RCC 7860 (cell line): ENCODE results near the gene SLCO4A1.

Experiments used
- DNase-seq: peaks from one replicate; pipeline ENCODE4 v3.0.0-alpha.2; 2015; ENCODE audit warnings: low spot score
- FAIRE-seq: peaks from 2 replicates; lab custom pipeline; 2012; peaks lifted over from hg19 to GRCh38; lab: Jason Lieb, UNC

SLCO4A1 gene, protein sequence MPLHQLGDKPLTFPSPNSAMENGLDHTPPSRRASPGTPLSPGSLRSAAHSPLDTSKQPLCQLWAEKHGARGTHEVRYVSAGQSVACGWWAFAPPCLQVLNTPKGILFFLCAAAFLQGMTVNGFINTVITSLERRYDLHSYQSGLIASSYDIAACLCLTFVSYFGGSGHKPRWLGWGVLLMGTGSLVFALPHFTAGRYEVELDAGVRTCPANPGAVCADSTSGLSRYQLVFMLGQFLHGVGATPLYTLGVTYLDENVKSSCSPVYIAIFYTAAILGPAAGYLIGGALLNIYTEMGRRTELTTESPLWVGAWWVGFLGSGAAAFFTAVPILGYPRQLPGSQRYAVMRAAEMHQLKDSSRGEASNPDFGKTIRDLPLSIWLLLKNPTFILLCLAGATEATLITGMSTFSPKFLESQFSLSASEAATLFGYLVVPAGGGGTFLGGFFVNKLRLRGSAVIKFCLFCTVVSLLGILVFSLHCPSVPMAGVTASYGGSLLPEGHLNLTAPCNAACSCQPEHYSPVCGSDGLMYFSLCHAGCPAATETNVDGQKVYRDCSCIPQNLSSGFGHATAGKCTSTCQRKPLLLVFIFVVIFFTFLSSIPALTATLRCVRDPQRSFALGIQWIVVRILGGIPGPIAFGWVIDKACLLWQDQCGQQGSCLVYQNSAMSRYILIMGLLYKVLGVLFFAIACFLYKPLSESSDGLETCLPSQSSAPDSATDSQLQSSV

DNA sequence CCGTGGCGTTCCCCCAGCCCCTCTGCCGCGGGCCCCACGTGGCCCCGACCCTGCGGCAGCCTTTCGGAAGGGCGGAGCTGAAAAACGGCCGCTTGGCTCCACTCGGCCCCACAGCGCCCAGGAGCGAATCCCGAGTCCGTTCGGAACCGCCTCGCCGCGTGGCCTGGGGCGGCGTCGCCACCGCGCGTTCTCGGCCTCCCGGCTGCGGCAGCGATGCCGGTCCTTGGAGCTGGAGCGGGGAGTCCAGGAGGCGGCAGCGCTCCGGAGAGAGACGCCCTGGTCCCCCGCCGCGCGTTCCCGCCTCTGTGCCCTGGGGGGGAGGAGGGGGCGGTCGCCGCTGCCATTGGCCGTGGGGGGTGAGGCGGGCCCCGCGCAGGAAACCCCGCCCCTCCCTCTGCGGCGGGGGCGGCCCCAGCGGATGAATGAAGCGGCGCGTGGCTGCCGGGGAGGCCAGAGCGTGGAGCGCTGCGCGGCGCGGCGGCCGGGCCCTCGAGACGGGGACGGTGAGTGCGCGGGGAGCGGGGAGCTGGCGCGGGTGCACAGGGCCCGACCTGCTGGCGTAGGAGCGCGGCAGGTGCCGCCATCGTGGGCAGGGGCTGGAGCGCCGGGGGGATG is at the start of gene SLCO4A1:
Gene SLCO4A1, plus strand, starts transcription at position 453 of the 615 bp plus-strand sequence. CDS start 13,952 bp downstream, outside the sequence.
- DNase-seq = peak; percentile 69
- FAIRE-seq = no peak

DNA sequence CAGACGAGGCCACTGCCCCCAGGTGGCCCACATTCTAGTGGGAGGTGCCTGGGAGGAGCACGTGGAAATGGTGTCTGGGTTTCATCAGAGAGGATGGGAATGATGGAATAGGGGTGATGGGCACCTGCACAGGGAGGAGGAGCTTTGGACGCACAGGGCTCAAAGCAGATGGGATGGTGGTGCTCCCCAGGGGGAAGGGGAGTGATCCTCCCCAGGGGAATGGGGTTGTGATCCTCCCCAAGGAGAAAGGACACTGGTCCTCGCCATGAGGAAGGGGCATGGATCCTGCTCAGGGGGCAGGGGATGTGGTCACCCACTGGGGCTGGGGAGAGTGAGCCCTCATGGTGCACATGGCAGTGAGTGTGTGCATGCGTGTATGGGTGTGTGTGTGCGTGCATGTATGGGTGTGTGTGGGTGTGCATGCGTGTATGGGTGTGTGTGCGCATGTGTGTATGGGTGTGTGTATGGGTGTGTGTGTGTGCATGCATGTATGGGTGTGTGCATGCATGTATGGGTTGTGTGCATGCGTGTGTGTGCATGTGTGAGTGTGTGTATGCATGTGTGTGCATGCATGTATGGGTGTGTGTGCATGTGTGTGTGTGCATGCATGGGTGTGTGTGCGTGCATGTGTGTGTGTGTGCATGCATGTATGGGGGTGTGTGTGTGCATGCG is 49.7 kb upstream of the SLCO4A1 start:
- DNase-seq = no peak
- no peak for FAIRE-seq

DNA sequence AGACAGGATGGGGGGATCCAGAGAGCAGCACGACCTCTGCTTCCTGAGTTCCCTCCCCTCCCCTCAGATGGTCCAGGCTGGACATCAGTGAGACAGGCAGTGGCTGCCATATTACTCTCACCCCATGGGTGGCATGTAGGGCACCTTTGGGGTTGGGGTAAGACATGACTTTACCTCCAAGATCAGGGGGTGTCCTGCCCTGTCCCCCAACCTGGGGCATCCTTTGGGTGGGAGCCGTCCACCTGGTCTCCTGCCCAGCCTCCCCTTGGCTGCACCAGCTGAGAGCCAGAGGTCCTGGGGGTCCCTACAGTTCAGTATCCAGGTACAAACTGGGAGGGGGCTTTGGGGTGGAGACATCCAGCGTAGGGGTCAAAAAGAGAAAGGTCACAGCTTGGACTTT is 48.7 kb upstream of the SLCO4A1 start:
- DNase-seq (no peak), FAIRE-seq (no peak)

DNA sequence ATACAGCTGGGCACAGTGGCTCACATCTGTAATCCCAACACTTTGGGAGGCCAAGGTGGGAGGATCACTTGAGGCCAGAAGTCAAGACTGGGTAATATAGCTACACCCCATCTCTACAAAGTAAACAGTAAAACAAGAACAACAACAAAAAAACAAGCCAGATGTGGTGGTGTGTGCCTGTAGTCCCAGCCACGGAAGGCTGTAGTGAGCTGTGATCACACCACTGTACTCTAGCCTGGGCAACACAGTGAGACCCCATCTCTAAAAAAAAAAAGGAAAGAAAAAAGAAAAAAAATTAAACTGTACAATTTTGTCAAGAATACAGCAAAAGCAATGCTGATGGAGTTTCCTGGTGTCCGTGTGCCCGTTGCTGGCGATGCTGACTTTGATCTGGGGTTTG is 47.2 kb upstream of the SLCO4A1 start:
- DNase-seq = no peak
- FAIRE-seq = no peak

DNA sequence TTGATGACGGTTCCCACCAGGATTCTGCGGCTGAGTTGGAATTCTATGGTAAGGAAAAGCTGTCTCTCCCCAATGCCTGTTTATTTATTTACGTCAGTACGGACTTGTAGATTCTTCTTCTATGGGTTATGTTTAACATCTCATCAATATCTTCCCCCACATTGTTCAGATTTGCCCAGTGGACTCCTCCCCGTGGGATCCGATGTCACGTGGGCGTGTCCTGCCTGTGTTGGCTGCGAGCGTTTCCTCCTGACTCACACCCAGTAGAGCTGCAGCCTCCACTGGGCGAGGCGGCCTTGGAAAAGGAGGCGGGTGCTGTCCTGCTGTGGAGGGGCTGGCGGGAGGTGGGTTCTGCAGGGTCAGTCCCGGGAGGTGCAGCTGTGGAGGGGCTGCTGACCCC is 46.8 kb upstream of the SLCO4A1 start:
- DNase-seq = no peak
- no peak for FAIRE-seq

DNA sequence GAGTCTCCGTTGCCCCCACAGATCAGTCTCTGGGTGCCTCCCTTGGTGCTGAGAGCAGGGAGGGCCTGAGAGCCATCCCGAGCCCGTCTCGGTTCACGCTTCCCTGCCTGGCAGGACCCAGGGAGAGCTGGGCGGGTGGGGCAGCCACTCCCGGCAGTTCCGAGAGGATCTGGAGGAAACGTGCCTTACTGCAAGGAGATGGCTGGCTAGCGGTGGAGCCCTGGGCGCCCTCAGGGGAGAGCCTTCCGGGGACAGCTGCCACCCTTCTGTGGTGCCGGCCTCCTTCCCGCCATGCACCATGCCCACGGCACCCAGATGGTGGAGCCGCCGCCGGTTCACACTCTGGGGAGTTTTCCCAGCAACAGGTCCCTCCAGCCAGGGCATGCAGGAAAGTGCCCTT is 45.8 kb upstream of the SLCO4A1 start:
- no peak for FAIRE-seq
- no peak for DNase-seq

DNA sequence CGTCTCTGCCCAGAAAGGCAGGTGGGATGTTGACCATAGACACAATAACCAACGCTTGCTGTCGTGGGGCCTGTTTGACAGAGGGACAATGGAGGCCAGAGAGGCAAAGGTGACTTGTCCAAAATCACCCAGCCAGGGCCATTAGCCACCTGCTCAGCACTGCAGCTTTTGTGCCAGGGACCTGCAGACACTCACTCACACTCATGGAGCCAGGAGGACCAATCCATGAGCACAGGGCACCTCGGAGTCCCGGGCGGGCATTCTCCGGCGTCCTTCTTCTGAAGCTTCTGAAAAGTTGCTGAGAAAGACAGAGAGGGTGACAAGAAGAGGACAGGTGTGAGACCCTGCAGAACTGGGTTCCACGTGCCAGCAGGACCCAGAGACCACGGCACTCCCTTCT is 45.4 kb upstream of the SLCO4A1 start:
- DNase-seq (no peak), FAIRE-seq (no peak)

DNA sequence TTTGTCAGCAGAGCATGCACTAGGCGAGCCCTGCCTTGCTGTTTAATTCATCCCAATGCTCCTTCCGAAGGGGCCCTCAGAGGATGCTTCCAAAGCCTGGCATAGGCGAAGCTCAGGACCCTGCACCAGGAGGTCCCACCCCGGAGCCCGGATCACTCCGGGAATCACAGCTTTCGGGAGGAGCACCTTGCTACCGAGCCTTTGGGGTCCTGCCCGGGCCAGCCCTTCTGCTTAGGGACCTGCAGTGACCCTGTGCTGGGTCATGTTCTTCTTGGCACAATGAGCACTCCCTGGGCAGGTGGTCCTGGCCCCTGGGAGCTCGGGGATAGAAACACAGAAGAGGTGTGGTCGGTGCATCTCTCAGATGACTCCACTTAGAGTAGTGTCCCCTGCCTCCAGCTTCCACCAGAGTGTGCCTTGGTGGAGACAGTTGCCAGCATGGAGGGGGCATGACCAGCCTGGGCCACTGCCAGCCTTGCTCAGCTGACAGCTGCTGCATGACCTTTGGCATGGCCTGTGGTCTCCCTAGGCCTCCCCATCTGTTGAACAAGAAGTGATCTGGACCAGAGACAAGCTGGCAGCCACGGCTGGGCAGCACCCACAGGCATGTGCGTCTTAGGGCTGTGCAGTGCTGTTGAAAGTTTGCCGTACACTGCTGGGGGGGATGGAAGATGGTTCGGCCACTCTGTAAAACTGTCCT is 44.7 kb upstream of the SLCO4A1 start:
- DNase-seq (no peak), FAIRE-seq (no peak)

DNA sequence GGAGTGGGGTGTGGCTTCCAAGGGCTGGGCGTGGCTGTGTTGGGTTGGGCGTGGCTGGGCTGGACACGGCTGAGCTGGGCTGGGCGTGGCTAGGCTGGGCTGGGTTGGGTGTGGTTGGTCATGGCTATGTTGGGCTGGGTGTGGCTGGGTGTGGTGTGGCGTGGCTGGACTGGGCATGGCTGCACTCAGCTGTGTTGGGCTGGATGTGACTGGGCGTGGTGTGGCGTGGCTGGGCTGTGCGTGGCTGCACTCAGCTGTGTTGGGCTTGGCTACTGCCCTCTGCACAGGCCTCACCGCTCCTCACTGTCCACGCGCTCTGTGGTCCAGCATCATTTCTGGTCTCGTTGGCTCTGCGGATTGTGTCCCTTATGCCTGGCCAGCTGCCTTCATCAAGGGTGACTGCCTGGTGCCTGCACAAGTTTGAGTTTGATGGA is 43.5 kb upstream of the SLCO4A1 start:
- DNase-seq (no peak), FAIRE-seq (no peak)

DNA sequence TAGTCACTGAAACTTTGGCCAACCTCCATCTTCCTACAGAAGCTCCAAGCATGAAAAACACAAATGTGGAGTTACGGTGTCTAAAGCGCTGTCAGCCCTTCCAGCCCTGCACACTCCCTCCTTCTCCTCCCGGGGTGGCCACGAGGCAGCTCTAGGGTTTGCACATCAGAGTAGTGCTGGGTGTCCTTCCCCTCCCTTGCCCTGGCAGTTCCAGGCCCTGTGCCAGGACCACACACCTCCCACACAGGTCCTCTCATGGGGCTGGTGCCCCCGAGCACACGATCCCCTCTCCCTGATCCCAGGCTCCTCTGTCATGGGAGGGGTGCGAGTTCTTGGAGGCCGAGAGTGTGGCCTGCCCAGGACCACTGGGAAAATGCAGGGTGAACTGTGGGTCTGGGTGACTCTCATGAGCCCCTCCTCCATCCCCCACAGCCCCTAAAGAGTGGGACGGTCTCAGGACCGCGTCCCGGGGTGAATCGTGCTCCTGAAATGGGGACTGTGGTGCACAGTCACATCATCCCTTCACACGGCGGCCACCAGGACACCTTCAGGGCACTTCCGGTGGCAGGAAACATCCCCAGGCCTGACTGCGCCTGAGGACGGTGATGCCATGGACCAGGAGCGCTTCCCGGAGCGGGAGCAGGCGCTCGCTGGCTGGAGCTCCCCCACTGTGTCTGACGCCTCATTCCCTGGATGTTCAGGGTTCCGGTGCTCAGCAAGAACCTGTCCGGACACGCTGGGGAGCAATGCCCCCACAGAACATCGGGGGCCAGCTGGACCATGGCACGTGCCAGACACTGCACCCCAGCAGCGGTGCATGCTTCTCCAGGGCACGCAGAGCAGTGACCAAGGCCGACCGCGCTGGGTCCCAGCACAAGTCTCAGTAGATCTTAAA is 42.8 kb upstream of the SLCO4A1 start:
- FAIRE-seq = no peak
- no peak for DNase-seq

DNA sequence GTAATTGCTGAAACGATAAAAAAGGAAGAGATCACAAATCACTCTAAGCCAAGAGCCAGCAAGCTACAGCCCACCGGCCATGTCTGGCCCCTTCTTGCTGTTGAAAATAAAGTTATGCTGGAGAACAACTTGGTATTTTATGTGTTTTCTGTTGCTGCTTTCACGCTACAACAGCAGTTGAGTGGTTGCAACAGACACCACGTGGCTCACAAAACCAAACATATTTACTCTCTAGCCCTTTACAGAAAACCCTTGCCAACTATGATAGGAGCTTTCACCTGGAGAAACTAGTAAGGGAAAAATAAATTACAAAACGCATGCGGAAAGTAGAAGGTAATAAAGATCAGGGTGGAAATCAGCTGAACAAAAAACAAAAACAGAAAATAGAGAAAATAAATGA is 41.1 kb upstream of the SLCO4A1 start:
- DNase-seq (no peak), FAIRE-seq (no peak)

DNA sequence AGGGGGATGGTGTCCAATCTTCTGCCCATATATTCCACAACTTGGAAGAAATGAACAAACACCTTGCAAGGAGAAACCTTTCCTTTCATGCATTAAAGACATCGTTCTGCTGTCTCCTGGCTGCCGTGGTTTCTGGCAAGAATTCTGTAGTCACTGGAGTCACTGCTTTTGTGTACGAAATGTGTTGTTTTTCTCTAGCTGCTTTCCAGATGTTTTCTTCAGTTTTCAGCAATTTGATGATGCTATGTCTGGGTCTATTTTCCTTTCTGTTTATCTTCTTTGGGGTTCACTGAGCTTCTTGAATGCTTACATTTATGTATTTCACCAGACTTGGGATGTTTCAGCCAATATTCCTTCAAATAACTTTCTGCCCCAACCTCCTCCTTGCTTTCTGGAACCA is 40.6 kb upstream of the SLCO4A1 start:
- DNase-seq (no peak), FAIRE-seq (no peak)

DNA sequence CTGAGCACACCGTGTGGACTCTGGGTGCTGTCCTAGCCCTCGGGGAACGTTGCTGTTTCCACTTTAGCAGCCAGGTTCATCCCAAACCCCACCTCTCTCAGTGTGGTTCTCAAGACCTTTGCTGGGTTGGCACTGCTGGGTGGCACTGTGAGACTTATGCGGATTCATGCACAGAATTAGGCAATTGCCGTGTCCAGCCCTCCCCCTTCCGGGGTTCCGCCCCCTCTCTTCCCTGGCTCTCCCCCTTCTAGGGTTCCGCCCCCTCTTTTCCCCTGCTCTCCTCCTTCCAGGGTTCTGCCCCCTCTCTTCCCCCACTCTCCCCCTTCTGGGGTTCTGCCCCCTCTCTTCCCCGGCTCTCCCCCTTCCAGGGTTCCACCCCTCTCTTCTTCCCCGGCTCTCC is 39.8 kb upstream of the SLCO4A1 start:
- FAIRE-seq = no peak

DNA sequence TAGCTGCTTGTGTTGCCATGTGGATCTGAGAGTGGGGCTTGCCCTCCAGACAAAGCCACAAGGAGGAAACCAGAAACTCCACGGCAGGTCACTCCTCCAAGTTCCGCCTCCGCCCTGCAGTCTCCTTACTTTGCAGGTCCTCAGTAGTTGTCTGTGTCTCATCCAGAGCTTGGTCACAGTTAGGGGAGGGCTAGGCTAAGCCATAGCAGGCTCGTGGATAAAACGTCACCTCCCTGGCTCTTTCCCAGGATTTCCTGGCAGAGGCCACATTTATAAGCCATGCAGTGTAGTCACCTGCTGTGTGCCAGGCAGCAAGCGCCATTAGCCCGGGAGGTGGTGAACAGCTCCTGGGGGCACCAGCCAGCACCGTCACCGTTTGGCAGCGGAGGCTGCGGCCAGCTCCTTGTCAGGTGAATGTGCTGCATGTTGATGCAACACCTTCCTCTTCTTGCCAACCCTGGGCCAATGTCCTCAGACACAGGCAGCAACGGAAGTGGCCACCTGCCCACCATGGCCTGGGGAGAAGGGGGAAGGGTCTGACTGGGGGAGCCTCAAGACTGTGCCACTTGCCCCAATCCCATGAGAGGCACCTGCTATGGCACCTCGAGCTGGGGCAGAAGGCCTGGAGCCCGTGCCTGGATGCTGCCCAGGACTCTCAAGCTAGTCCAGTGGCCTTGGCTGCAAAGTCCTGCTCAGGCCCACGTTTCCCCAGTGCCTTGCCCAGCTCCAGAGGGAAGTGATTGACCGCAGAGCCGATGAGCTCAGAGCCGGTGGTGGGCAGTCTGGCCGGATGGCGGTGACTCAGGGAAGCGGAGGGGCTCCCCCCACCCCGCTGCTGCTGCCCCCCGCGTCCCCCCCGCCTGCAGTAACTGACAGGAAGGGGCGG is 39.0 kb upstream of the SLCO4A1 start:
- peak; percentile 89 for FAIRE-seq

More for the DNA sequence above, 39.8 kb upstream of the SLCO4A1 start:
- DNase-seq = peak; percentile 48

DNA sequence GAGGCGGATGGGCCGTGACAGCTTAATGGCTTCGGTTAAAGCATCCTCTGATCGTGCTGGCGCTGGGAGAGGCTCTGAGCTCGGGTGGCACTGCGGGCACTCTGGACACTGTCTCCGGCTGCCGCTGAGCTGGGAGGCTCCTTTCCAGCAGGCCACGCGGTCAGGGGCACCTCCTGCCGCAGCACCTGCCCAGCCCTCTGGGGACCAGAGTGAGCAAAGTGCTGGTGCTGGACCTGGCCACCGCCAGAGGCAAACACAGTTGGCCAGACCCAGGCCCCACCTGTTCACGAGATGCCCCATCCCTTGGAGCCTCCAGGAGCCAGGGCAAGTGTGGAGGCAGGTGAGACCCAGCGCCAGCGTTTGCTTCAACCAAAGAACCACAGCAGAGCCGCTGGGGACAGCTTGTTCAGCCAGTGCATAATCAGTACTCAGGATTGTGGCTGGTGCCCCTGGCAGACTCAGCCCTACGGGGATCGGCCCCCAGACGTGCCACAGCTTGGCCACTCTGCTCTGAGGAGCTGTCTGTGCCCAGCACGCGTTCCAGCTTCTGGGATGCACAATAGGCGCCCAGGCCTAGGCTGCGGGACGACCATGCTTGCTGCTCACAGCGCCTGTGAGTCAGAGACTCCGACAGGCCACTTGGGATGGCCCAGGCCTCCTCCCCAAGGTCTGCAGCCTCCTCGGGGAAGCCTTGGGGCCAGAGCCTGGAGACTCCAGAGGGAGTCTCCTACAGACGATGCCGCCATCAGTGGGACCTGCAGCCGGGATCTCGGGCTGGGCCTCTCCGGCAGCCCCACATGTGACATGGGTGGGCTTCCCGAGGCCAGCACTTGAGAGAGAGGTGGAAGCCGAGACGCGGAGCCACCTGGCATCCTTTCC is 38.2 kb upstream of the SLCO4A1 start:
- DNase-seq = no peak
- FAIRE-seq = no peak

More for the DNA sequence above, 39.0 kb upstream of the SLCO4A1 start:
- DNase-seq = peak; percentile 97

DNA sequence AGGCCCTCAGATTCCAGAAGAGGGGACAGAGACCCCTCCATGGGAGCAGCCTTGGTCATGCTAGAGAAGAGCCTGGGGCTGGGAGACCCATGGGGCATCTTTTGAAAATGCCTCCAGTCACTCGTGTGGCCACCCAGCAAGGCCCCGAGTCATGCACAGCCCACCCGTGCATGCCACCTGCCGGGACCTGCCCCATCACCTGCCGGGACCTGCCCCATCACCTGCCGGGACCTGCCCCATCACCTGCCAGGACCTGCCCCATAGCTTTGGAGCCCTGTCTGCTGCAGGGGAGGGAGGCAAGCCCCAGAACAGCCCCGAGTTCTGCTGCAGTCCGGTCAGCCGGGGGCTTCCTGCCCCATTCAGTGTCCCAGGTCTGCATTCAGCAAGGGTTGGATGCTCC is 37.5 kb upstream of the SLCO4A1 start:
- DNase-seq = no peak
- FAIRE-seq = no peak

DNA sequence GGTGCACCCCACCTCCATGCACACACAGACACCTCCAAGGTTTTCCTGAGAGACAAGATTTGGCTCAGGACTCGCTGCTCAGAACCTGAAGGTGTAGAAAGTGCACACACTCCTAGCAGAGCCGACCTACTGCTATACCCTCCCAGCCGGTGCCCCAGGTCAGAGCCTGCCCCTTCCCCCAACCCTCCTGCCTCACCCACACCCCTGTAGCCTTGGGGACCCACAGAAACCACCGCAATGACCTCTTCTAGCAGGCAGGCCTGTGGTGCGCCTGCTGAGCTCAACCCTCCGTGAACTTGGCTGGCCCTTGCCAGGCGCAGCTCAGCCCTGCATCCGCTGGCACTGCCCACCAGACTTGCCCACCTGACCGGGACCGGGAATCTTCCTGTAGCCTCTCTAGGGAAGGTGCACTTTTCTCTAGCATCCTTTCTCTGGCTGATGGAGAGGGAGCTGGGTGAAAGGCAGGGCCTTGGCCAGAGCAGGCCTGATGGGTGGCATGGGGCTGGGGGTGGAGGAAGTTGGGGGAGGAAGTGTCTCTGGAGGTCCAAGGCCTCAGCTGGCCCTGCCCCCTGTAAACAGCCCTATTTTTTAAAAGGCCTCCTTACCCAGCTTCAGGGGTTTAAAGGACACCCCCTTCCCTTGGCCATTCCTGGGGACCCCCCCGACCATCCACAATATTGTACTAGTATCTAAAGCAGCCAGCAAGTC is 36.9 kb upstream of the SLCO4A1 start:
- no peak for DNase-seq
- no peak for FAIRE-seq
